Activated CD8-positive, alpha-beta memory T cell treated with anti-CD3 and anti-CD28 coated beads, Interleukin-2, amount 50 U/mL, for 24 hours (primary cell): ENCODE results near the gene KCNQ2.

Experiments used
- DNase-seq: peaks from one replicate; pipeline ENCODE4 v3.0.0-alpha.2; 2020; ENCODE audit errors: extremely low read depth

Gene KCNQ2

DNA sequence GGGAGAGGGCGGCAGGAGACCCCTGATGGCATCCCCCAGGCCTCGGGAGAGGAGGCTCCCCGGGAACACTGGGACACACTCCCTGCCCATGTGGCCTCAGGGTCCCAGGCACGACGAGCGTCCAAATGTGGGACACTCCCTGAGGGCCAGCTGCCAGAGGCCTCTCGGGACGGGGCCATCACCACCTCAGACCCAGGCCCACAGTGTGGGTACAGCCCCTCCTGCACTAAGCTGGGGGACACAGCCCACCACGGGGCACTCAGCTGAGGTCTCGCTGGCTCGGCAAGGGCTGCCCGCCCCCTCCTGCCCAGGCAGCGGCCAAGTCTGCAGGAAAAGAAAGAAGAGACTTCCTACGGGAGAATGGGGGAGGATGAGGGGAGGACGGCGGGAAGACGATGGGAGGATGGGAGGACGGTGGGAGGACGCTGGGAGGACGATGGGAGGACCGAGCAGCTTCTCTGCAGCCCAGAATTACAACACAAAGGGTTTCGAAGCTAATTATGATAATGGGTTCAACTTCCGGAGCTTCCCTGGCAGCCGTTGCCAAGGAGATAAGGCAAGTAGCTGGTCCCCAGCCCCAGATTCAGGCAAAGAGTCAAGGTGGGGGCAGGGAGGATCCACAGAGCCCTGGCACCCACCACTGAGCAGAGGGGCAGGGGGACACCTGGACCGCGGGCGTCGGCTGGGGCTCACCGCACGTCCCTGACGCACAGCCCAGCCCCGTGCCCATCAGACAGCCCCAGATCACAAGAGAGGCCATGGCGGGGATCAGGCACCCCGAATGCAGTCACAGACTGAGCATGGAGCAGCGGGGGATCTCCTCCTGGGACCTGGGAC lies 17.5 kb downstream of the KCNQ2 start:
- DNase-seq: no peak

DNA sequence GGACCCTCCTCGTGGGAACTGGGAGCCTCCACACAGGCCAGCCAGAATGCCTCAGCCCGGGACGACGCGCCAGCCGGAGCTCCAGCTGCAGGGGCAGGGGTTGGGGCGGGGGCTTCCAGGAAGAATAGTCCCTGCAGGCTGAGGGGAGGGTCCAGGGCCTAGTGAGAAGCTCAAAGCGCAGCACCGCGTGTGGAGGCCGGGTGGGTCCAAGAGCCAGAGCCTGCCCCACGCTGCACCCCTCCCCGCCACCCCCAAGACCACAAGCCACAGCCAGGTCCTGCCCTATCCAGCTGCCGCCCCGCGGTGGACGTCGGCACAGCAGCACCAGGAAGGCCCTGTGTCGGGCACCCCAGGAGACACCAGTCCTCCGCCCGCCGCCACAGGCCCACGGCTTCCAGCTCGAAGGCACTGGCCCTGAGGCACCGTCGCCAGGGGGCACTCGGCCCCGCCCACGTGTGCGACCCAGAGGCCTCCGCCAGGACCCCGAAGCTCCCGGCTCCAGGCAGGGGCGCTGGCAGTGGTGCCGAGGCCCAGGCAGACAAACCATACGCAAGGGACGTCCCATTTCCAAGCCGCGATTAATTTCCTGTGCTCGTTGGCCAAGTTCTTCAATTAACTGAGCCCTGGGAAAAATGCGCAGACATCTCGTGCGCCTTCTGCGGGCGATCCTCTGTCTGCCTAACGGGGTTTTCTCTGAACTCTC lies 19.5 kb downstream of the KCNQ2 start:
- DNase-seq: no peak

DNA sequence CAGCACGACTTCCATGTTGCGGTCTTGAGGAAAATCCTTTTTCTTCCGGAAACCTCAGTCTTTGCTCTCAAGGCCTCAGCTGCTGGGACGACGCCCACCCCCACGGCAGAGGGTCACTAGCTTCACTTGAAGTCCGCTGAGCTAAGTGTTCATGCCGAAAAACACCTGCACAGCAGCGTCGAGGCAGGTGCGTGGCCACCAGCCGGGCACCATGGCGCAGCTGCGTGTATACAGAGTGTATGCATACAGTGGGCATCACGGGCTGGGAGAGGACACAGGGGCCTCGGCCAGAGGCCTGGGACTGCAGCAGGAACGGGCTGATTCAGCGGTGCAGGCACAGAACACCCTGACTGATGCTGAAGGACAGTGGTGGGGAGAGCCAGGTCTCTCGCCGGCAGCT lies 20.1 kb downstream of the KCNQ2 start:
- no peak for DNase-seq

DNA sequence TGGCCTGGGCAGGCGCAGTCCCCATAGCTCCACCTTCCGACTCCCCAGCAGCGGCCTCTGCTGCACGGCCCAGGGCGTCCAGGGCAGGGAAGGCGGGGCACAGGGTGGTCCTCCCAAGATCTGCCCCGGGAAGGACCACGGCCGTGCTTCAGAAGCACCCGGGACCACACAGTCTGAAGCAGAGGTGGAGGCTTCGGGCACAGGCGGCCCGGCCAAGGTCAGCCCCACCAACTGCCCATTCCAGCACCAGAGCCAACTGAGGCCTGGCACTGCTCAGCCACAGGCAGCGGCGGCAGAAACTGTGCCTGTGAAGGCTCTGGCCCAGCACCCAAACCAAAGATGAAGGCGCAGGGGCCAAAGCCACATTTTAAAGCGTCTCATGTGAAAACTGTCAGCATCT lies 20.6 kb downstream of the KCNQ2 start:
- DNase-seq: no peak

DNA sequence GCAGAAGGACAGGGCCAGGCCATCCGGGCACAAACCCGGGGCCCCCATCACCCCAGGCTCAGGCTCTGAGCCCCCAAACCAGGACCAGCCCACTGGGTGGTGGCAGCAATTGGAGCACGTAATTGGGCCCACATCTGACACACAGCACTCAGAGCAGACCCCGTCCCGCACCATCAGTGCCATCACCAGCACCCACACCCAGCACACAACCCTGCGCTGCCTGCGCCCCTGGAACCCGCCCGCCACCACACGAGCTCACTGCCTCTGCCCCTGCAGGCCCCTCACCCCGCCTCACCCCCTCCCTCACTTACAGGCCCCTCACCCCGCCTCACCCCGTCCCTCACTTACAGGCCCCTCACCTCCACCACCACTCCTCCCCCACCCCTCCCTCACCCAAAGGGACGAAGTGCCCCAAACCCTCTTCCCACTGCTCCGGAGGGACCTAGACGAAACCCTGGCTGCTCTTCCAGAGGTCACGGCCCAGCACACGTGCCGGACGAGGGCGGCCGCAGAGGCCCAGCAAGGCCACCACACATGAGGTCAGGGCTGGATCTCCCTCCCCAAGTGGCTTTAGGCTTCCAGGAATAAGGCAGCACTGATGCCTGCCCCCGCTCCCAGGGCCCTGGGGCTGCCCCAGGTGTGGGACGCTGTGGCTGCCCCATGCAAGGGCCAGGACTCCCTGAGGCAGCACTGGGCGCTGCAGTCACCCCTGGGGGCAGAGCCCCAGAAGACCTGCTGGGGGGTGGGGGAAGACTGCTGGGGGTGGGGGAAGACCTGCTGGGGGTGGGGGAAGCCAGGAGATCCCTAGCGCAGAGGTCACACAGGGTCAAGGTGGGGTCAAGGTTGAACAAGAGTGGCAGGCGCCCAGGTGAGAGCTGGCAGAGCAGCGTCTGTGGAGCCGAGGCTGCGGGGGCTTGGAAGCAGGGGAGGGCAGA lies 22.4 kb downstream of the KCNQ2 start:
- no peak for DNase-seq

DNA sequence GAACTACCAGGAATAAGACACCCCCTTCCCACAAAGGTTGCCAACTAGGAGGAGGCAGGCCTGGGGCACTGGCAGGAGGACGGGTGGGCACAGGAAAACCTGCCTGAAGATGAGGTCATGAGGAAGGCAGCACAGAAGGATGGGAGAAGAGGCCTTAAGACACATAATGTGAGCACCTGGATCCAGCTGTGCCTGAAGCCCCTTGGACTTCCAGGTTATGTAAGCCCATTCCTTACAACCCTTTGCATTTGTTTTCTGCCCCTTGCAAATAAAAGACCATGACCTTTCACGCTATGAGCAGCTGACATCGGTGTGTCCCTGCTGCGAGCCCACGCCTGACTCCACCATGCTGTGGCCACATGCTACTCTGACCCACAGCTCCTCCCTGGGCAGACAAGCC lies 23.4 kb downstream of the KCNQ2 start:
- no peak for DNase-seq

DNA sequence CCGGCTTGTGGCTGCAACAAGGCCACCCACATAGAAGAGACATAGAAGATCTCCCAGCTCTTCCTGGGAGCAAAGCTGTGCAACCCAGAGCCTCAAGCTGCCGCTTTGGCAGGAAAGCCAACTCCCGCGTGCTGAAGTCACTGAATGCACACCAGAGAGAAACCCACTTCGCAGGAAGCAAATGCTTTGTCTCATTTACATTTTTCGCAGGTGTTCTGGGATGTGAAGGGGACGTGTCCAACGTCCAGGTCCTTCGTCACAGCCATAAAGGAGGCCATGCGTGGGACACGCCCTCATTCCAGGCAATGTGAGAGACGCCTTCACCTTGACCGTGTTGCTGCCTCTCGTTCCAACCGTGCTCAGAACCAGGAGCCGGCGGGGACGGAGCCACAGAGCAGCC lies 24.4 kb downstream of the KCNQ2 start:
- DNase-seq: no peak

DNA sequence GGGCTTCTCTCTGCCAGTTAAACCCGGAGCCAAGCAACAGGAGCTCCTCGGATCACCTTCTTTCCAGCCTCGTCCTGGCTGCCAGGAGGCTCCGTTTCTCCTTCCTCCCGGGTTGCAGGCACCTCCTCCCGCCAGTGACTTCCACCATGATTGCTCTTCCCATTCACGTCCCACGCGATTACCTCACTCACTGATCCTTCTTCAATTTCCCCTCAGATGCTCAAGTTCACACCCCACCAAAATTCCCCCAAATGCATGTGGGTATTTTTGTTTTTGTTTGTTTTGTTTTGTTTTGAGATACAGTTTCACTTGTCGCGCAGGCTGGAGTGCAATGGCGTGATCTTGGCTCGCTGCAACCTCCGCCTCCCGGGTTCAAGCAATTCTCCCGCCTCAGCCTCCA lies 25.1 kb downstream of the KCNQ2 start:
- no peak for DNase-seq

DNA sequence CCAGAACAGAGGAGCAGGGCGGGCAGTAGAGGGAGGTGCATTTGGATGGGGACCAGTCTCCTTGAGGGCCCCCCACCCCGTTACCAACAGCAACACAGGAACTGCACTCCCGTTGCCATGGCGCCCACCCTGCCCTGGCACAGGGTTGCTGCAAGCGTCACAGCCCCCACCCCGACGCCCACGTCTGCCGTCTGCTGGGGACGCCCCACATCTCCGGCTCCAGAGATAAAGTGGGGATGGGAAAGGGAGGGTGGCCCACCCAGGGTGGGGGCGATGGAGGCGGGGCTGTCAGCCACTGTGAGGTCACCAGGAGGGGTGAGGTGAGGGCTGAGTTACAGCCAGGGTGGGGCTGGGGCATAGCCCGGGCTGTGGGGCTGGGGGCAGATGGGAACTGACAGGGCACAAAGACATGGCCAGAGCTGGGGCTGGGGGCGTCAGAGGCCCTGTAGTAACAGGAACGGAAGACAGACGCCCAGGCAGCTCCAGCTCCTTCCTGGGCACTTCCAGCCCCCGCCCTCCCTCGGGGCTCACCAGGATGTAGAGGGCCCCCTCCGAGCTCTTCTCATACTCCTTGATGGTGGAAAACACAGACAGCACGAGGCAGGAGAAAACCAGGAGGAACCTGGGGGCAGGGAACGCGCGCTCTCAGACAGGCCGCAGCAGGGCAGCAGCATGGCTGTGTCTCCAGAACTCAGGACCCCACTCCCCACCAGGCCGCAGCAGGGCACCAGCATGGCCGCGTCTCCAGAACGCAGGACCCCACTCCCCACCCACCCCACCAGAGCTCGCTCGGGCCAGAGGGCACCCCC lies 26.0 kb downstream of the KCNQ2 start:
- DNase-seq: no peak

DNA sequence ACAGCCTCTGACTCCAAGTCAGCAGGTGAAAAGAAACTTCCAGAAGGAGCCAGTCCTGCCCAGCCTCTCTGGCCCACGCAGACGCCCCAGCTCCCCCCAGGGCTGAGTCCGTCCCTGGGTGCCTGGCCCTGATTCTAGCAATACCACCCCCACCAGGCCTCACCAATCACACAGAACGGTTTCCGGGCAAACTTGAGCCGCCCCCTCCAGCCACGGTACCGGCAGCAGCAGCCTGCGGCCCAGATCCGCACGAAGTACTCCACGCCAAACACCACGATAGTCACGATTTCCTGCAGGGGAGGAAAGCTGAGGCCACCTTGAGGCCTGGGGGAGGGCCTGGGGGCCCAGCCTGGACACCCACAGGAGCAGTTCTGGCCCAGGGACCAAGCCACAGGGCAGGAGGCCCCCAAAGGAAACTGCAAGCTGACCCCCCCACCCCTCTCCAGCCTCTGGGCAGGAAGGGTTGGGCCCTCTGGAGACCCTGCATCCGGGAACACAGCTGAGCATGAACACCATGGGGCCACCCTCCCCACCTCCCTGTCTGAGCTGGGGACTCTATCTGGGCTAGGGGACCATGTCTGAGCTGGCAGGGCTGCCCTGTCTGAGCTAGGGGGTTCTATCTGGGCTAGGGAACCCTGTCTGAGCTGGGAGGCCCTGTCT lies 27.2 kb downstream of the KCNQ2 start:
- DNase-seq: no peak

DNA sequence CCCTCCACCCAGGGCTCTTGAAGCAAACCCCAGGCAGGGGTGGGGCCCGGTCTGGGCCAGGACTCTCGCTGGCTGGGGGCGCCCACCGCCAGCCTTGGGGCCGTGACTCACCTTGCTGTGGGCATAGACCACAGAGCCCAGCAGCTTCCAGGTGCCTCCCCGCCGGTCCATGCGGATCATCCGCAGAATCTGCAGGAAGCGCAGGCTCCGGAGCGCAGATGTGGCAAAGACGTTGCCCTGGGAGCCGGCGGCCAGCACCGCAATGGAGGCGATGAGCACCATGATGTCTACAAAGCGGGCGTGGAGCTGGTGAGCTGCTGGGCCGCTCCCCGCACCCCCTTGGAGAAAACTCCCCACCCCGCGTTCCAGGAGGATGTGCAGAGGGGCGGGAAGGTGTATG lies 27.9 kb downstream of the KCNQ2 start:
- DNase-seq: no peak

DNA sequence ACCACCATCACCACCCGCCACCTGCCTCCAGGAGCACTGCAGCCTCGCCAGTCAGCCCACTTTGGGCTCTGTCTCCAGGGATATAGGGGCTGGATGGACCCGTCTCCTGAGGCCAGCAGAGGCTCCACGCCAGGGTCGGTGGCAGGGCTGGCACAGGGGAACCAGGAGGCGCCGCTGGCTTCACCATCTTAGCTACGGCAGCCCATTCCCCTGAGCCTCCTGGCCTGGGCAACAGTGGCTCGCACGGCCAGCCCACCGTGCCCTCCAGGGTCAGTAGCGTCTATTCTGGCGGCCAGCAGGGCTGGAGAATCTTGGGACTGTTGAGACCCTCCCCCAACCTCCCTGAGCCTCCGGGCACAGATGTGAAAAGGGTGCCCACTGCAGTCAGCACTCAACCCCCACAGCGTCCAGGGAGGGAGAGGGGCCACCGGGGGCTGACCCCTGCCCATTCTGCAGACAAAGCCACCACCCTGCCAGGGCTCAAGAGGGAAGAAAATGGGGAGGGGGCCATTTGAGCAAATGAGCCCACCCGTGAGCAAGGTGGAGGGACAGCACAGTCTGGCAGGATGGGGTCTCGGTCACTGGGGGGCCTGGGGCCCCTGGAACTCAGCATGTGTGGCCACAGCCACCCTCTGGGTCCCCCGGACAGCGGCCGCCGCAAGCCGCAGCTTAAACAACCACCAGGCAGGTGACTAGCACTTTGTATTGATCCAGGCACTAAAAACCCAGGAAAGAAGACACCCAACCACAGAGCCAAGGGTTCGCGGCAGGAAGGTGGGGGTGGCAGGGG lies 28.7 kb downstream of the KCNQ2 start:
- DNase-seq: no peak

DNA sequence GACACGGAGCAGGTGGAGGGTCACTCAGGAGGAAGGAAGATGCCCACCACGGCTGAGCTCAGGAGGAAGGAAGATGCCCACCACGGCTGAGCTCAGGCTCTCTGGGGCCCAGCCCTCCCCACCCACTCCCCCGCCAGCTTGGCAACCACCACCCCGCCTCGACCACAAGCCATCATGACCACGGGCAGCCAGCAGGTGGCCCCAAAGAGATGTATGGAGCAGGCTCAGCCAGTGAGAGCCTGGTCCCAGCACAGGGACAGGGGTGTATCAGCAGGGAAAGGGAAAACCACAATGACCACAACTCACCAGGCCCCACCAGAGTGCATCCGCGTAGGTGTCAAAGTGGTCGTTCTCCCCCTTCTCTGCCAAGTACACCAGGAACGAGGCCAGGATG lies 30.4 kb downstream of the KCNQ2 start:
- peak; percentile 42 for DNase-seq

DNA sequence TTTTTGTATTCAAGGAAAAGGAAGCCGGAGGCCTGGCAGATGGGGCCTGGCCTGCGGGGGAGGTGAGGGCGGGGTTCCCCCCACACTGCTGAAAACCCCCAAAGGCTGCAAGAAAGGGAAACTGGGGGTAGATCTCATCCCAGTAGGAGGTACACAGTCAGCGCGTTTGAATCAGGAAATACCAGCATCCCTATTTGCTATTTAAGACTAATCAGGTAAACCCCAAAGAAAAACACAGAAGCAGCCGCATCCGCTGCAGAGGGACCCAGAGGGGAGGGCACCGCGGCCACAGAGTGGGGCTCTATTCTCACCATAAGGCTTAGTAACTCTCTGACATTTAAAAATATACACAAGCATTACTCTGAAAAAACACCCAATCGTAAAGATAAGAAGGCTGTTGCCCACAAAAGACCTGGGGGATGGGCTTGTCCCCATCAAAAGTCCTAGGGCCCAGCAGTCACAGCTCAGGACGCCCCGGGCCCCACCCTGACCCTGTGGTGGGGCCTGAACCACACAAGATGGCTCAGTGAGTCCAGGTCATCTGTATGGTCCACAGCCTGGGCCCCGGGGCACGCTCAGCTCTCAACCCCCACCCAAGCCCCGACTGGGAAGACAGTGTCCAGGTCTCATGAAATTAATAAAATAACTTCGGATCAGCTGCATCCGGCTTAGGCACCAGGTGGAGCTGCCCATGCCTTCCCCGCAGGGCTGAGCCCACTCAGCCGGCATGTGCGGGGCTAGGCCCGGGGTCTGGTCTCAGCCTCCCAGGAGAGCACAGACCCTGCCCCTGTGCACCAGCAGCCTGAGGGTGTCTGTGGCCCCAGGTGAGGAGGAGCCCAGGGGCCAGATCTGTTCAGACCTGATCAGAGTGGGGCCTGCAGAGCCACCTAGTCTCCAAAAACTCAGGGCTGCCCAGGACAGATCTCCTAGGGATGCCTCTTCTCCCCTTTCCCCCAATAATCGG lies 31.0 kb downstream of the KCNQ2 start:
- DNase-seq: no peak

DNA sequence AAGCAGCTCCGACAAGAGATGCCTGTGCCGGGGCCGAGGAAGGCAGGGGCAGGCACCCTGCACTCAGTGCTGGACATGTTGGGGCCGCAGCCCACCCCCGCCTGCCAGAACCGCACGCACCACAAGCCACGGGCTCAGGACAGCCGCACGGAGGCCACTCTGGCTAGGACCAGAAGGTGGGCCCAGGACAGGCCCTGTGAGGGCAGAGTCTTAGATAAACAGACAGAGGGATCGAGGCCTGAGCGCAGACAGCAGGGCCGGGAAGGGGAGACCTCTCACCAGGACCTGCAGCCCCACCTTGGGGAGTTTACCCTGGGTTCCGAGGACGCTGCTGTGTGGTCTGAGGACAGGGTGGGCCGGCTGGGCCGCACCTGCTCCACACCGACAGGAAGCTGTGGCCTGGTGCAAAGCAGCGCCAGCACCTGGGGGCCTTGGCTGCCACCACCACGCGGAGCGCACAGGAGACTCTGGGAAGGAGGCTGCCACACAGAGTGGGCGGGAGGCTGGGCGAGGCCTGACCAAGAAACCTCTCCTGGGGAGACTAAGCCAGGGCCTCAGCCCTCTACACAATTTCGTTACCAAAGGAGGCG lies 32.0 kb downstream of the KCNQ2 start:
- DNase-seq: no peak

DNA sequence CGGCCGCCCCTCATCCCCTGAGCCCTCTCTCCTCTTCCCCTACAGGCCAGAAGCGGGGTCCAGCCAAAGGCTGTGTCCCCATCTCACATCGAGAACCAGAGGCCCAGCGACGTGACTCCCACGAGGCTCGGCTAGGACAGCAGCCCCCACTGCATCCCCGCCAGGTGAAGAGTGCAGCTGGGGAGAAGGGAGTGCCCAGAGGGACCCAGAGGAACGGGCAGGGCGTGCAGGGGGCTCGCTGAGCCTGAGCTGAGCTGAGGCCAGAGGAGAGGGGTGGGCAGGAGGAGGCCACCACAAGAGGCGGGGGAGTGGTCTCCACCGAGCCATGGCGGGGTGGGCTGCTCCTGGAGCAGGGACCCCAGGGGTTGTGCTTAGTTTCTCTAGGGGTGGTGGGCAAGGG lies 32.6 kb downstream of the KCNQ2 start:
- no peak for DNase-seq

DNA sequence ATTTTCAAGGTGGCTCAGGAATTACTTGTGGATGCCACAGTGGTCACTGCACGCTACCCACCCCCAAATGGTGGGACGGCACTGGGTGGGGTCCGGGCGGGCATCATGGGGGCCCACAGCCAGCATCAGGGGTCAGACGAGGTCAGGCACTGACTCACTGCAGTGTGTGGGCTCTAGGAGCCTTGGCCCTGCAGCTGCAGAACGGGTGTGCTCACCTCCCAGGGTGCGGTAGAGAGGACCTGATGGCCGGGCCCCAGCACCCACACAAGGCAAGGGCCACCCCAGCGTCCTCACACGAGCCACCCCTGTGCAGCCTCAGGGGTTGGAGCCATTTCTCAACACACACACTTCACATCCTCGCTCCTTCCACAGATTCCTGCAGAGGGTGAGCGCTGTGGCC lies 34.3 kb downstream of the KCNQ2 start:
- no peak for DNase-seq

DNA sequence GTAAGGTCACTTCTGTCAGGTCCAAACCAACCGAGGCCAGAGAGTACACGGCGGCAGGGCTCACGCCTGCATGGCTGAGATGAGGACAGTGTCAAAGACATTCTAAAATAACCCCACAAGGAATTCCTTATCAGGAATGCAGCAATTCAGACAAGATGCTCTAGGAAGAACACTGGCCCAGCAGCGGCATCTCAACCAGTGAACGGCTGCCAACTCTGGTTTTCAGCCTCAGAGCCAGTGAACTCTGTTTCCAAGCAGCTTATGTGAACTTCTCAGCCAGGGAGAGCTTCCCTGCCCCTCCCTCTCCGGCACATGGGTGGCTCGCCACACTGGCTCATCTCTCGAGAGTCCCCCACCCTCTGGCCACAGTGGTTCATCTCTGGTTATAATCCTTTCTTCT lies 36.9 kb downstream of the KCNQ2 start:
- DNase-seq: no peak
